Renal cortical epithelial cell (primary cell): ENCODE measurements around the gene FN3KRP. TPM values are rescaled to one million over a fixed set of nuclear protein-coding genes. Genes with fewer than 3 reads are reported as not detected.
A peak's percentile ranks its signal among the peaks of the same experiment; 100 is the strongest.
"Not testable (repeated sequence)": the region's sequence is repeated elsewhere in the genome, so short reads cannot be mapped to it uniquely, and the experiment has no call there.

ENCODE experiments used
- DNase-seq: peaks from one replicate; pipeline ENCODE4 v3.0.0-alpha.2; 2011; ENCODE audit warnings: low read depth
- total RNA-seq: library from RNA; depleted of rRNA; stranded (reverse); fragments of >200 nt; gene quantifications from 2 replicates; pipeline ENCODE4 v1.2.3, GENCODE V29; 2014

The FN3KRP gene
- total RNA-seq, 1 donor from 2014 or later: 21.3 TPM

- no peak for DNase-seq
Observed at GRCh38 chr17:82743344-82744219, 27.1 kb downstream of the FN3KRP start.

DNA sequence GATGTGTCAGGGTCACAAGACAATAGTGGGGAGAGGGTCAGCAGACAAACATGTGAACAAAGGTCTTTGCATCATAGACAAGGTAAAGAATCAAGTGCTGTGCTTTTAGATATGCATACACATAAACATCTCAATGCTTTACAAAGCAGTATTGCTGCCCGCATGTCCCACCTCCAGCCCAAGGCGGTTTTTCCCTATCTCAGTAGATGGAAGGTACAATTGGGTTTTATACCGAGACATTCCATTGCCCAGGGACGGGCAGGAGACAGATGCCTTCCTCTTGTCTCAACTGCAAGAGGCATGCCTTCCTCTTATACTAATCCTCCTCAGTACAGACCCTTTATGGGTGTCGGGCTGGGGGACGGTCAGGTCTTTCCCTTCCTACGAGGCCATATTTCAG, 28.2 kb downstream of the FN3KRP start:
- DNase-seq: not testable (repeated sequence)

DNA sequence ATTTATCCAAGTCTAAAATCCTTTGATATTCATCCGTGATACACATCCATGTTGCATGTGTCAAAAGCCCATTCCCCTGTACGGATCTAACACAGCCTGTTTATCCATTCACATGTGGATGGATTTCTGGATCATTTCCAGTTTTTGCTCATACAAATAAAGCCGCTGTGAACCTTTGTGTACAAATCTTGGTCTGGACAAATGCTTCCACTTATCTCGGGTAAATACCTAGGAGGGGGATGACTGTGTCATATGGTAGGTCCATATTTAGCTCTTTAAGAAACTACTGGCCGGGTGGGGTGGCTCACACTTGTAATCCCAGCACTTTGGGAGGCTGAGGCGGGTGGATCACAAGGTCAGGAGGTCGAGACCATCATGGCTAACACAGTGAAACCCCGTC, 29.0 kb downstream of the FN3KRP start:
- no peak for DNase-seq

DNA sequence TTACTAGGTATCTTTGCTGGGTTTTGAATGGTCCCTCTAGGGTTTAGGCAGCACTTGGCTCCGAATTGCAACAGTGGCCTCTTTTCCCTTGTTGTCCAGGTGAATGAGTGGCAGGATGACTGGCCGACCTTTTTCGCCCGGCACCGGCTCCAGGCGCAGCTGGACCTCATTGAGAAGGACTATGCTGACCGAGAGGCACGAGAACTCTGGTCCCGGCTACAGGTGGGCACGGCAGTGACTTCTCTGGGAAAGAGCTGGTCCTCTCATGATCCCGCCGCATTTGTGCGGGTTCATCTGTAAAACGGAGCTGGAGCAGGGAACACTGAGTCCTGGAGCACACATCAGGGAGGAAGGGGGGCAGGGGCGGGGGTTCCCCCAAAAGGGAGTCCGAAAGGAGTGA, 32.2 kb downstream of the FN3KRP start:
- no peak for DNase-seq

DNA sequence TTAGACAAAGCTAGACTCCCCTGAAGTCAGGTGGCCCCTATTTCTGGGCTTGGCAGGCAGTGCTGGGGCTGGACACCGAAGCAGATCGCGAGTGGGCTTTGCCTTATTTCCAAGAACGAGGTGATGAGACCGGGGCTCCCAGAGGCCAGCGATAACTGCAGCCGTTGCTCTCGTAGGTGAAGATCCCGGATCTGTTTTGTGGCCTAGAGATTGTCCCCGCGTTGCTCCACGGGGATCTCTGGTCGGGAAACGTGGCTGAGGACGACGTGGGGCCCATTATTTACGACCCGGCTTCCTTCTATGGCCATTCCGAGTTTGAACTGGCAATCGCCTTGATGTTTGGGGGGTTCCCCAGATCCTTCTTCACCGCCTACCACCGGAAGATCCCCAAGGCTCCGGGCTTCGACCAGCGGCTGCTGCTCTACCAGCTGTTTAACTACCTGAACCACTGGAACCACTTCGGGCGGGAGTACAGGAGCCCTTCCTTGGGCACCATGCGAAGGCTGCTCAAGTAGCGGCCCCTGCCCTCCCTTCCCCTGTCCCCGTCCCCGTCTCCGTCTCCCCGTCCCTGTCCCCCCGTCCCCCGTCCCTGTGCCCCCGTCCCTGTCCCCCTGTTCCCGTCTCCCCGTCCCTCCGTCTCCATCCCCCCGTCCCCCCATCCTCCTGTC, 33.9 kb downstream of the FN3KRP start:
- no peak for DNase-seq

DNA sequence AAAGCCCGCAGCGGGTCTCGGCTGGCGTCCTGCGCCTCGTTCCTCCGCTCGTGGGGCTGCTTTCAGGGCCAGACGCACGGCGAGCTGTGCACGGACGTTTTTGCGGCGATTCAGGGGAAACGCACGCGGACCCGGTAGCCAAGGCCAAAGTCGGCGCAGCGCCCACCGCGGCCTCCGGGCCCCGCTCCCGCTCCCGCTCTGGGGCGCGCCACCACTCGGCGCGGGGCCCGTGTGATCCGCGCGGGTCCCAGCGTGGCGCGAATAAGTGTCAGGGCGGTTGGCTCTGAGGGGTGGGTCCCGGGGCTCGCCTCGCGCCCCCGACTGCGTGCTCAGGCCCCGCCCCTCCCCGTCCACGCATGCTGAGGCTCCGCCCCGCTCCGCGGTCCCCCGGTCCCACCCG, 34.7 kb downstream of the FN3KRP start:
- no peak for DNase-seq

DNA sequence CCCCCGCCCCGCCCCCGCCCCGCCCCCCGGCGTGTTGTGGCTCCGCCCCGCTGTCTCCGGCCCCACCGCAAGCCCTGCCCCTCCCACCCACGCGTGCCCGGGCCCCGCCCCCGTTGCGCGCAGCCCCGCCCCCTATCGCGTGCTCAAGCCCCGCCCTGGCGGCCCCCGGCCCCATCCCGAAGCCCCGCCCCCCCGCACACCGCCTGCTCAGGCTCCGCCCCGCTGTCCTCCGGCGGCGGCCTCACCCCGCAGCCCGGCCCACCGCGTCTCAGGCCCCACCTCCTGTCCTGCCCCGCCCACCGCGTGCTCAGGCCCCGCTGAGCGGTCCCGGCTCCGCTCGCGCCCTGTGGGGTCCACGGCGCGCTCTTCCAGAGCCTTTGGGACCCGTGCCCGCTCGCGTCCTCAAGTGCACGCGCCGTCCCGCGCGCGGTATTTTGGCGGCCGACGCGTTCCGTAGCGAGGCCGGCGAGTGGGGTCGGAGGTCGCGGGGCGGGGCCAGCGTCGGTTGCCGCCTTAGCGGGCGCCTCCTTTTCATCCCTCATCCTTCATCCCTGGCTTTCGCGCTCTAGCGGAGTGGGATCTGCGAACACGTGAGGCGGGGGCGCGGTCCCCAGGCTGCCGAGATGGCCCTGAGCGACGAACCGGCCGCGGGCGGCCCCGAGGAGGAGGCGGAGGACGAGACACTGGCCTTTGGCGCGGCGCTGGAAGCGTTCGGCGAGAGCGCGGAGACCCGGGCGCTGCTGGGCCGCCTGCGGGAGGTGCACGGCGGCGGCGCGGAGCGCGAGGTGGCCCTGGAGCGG, 35.3 kb downstream of the FN3KRP start, which contains the start of gene TBCD:
Gene TBCD (plus strand): TSS at position 495 of the 800 bp plus-strand sequence. CDS start 129 bp downstream, at position 624.
- DNase-seq: peak; percentile 45

GRCh38 chr17:82752371-82753200, 36.1 kb downstream of the FN3KRP start:
- no peak for DNase-seq

- DNase-seq: no peak
Observed at GRCh38 chr17:82753201-82753464, 36.6 kb downstream of the FN3KRP start.

- DNase-seq: peak; percentile 68
Observed at GRCh38 chr17:82754297-82755208, 38.0 kb downstream of the FN3KRP start.

- no peak for DNase-seq
Observed at GRCh38 chr17:82756166-82756565, 39.7 kb downstream of the FN3KRP start.

- no peak for DNase-seq
Observed at GRCh38 chr17:82765371-82765770, 48.9 kb downstream of the FN3KRP start.

DNA sequence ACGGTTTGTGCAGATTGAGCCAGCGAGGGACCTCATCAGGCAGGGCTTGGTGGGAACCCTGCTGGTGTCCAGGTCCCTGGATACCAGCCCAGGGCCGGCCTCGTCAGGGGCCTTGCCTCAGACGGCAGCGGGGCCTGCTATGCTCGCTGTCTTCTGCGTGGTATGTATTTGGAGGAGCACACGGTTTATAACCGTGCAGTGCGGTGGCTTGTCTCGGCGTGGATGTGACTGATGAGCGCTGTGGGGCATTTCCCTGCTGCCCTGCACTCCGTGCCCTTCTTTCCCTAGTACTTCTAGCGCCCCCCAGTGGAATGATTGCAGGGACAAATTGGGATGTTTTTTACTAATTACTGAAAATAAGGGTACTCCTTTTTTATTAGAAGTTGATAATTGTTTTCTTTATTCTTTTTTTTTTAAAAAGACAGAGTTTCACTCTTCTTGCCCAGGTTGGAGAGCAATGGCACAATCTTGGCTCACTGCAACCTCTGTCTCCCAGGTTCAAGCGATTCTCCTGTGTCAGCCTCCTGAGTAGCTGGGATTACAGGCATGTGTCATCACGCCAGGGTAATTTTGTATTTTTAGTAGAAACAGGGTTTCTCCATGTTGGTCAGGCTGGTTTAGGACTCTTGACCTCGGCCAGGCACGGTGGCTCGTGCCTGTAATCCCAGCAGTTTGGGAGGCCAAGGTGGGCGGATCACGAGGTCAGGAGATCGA, 50.7 kb downstream of the FN3KRP start:
- peak; percentile 33 for DNase-seq

DNA sequence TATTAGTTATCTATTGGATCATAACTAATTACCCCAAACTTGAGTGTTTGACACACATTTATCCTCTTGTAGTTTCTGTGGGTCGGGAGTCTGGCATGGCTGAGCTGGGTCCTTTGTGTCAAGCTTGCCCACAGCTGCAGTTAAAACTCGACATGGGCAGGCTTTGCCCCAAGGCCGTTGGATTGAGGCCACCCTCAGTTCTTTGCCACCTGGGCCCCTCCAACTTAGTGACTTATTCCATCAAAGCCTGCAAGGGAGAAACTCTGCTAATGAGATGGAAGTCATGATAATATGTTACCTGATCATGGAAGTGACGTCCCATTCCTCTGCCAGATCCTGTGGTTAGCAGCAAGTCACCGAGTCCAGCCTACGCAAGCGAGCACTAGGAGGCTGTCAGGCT, 52.5 kb downstream of the FN3KRP start:
- no peak for DNase-seq

GRCh38 chr17:82772026-82772425, 55.5 kb downstream of the FN3KRP start:
- DNase-seq: peak; percentile 75

DNA sequence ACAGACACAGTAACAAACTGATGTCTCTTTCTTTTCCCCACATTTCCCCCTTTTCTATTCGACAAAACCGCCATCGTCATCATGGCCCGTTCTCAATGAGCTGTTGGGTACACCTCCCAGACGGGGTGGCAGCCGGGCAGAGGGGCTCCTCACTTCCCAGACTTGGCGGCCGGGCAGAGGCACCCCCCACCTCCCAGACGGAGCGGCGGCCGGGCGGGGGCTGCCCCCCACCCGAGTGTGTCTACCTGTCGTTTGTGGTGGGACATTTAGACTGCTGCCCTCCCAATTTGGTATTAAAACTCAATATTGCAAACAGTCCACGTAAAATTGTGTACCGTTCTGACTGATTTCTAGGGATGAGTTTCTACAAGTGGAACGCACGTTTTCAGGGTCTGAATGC, 58.0 kb downstream of the FN3KRP start:
- DNase-seq: not testable (repeated sequence)

- peak; percentile 21 for DNase-seq
Observed at GRCh38 chr17:82775001-82775823, 58.7 kb downstream of the FN3KRP start.

GRCh38 chr17:82776454-82776853, 59.9 kb downstream of the FN3KRP start:
- DNase-seq: no peak
